GM12873 (cell line): ENCODE data around the gene BCOR.

ENCODE experiments used
- TF ChIP-seq, protein P1 (sequence below): IDR thresholded peaks from 2 replicates; pipeline ENCODE4 v1.5.1; 2012; ENCODE audit warnings: low read depth, mild to moderate bottlenecking, moderate library complexity, low read length, control low read depth; ENCODE audit not compliant: insufficient read depth; ENCODE audit errors: missing control alignments

BCOR gene

DNA sequence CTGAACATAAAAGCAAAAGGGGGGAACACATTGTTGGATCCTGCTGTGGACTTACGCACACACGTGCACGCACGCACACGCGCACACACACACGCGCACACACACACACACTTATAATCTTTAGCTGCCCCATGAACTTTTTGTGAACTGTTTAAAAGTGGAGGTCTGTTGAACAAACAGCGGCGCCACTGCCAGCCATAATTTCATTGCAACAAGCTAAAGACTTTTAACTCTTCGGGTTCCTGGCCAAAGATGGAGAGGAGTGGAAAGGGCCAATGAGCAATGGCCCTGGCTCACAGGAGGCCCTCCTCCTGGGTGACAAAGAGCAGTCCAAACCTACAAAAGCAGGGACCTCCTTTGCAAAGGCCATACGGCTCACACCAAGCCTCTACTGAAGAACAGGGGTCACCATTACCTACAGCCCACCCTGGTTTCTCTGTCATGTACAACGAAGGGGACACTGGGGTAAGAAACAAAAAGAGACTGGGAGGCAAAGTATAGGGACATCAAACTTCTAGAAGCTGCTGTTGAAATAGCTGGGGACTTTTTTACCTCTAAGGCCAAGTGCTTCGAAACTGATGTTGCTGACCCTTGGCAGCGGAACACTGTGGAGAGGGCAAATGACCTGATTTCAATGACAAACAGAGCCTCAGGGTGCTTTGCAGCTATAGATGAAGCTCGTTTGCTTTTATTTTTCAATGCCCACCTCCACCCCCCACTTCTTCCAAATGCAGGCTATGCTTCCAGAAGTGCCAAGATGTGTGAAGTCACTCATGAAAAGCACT lies 16.7 kb downstream of the BCOR start:
- TF ChIP-seq, protein P1, sequence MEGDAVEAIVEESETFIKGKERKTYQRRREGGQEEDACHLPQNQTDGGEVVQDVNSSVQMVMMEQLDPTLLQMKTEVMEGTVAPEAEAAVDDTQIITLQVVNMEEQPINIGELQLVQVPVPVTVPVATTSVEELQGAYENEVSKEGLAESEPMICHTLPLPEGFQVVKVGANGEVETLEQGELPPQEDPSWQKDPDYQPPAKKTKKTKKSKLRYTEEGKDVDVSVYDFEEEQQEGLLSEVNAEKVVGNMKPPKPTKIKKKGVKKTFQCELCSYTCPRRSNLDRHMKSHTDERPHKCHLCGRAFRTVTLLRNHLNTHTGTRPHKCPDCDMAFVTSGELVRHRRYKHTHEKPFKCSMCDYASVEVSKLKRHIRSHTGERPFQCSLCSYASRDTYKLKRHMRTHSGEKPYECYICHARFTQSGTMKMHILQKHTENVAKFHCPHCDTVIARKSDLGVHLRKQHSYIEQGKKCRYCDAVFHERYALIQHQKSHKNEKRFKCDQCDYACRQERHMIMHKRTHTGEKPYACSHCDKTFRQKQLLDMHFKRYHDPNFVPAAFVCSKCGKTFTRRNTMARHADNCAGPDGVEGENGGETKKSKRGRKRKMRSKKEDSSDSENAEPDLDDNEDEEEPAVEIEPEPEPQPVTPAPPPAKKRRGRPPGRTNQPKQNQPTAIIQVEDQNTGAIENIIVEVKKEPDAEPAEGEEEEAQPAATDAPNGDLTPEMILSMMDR = no peak

DNA sequence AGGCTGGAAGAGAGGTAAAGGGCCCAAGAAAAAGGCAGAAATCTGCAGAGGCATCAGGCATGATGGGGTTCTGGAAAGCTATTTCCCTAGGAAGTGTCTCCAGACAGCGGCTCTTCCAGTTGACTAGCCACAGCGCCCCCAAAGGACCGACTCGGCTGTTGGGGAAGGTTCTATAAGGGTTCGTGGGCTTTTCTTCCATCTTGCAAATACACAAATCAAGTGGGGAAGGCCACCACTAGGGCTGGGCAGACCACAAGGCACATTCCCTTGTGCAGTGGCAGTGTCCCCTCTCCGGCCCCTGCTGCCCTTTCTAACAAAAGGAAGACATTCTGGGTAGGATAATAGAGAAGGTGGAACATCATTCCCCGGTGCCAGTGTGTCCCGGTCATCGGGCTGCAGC lies 18.2 kb downstream of the BCOR start:
- TF ChIP-seq, protein P1 = no peak

DNA sequence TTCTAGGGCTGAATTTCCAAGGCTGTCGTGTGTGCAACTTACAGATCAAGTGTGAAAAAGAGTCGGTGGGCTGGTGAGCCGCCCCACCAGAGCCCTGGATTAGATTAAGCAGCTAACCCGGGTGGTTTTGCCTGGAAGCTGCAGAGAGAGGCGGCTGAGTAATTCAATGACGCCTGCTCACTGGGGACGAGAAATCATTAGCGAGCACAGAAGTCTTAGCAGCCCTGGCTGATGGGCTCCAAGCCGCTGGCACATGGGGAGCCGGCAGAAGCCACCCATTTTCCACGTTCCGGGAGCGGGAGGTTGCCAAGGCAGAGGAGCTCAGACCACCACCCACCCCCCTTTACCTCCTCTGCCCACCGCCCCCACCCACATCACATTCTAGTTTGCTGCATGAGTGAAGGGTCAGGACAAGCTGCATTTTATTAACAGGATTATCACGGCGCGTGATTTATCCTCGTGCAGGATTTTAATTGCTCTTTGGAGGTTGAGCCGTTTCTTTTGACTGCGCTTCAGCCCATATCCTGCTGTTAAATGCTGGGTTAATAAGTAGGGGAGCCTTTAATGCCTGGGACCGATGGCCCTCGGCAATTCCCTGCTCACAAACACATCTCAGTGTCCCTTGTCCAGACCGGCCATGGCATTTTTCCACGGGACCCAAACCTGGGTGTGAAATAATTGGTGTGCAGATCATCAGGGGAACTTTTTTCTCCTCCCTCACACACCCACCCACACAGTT lies 19.1 kb downstream of the BCOR start:
- TF ChIP-seq, protein P1 = no peak

DNA sequence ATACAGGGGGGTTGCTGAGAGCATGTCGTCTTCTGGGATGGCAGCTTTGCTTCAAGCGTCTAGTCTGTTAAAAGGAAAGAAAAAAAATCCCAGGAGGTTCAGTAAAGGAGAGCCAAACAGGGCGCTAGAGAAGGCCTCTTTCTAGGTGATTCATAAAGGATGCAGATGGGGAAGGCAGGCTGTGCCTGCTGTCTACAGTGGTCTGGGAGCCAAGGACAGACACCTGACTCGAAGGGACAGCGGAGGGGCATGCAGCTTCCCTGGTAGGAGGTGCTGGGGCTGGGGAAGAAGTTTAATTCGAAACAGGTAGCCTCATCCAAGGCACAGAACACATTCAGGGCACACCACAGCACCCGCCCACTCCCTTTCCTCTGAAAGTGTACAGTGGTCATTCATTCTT lies 19.9 kb downstream of the BCOR start:
- TF ChIP-seq, protein P1 = no peak

DNA sequence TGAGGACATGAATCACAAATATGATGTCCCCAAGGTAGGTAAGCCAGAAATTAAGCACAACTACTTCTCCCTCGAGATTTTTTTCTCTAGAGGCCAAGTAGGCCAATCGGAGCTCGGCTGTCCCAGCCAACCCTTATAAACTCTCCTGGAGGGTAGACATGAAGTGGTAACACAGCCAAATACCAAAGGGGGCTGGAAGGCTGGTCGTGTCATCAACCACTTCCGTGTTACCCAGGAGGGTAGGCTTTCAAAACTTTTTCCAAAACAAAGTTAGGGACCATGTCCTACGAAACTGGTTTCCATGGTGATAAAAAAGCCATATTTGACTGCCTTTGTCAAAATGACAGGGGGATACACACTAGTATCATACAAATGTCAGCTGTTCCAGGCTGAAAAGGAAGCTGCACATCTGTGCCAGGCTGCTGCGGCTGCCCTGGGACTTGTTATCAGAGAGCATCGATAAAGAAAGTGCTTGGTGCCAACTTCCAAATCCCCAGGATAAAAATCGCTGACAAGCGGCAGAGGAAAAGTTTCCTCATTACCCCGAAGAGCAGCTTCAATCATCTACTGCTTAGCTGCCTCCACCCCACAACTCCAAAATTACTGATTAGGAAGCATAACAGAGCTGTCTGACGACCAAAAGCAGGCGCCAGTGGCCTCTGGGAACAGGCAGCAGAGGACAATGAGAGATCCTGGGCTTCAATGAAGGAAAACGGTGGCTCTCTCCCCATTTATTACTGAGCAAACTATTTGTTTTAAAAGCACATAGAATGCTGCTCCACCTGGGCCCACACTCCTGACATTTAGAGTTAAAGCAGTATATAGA lies 20.8 kb downstream of the BCOR start:
- TF ChIP-seq, protein P1 = no peak

DNA sequence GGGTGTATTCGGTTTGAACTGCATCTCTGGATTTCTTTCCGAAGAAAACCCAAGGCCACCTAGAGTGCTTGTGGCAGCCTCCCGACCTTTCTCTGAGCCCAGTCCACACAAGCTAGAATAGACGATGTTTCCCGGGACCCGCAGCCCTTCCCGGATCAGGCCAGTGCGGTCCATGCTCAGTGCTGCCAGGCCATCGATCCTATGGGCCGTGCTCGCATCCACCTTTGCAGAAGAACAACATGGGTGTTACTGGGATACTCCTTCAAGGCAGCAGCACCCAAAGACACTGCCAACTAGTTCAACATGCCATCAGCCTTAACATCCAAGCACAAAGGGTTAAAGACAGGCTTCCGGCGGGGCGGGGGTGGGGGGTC lies 22.8 kb downstream of the BCOR start:
- TF ChIP-seq, protein P1 = no peak
